H9 (cell line): Measurements from ENCODE around the gene MAP9. TPM values are rescaled to one million over a fixed set of nuclear protein-coding genes. Genes with fewer than 3 reads are reported as not detected.

ENCODE experiments used
- DNase-seq: peaks from one replicate; pipeline ENCODE4 v3.0.0-alpha.2; 2017
- H2AFZ ChIP-seq: one replicate; pipeline ENCODE4 v1.6.1; 2013; ENCODE audit warnings: mild to moderate bottlenecking, low read length, control low read depth, moderate library complexity
- H2AK5ac ChIP-seq: 2 replicates; pipeline ENCODE4 v1.6.1; 2013; ENCODE audit warnings: low read length, control low read depth, mixed read lengths; ENCODE audit not compliant: insufficient read length
- H2BK120ac ChIP-seq: one replicate; pipeline ENCODE4 v1.6.1; 2013; ENCODE audit warnings: low read depth, mild to moderate bottlenecking, low read length, control low read depth, inconsistent platforms; ENCODE audit not compliant: poor library complexity, severe bottlenecking
- H2BK12ac ChIP-seq: 2 replicates; pipeline ENCODE4 v1.6.1; 2013; ENCODE audit warnings: low read length, control low read depth, mixed read lengths, low read depth; ENCODE audit not compliant: insufficient read length
- H2BK15ac ChIP-seq: 2 replicates; pipeline ENCODE4 v1.6.1; 2013; ENCODE audit warnings: low read depth, low read length, control low read depth
- H2BK20ac ChIP-seq: one replicate; pipeline ENCODE4 v1.6.1; 2013; ENCODE audit warnings: low read depth, mild to moderate bottlenecking, low read length, control low read depth, inconsistent platforms; ENCODE audit not compliant: poor library complexity, severe bottlenecking
- H2BK5ac ChIP-seq: 2 replicates; pipeline ENCODE4 v1.6.1; 2013; ENCODE audit warnings: low read length, control low read depth, mixed read lengths; ENCODE audit not compliant: insufficient read length
- H3K14ac ChIP-seq: 2 replicates; pipeline ENCODE4 v1.6.1; 2013; ENCODE audit warnings: low read length, control low read depth; ENCODE audit not compliant: insufficient read depth
- H3K18ac ChIP-seq: 2 replicates; pipeline ENCODE4 v1.6.1; 2013; ENCODE audit warnings: low read depth, mild to moderate bottlenecking, mixed read lengths, low read length, control low read depth; ENCODE audit not compliant: insufficient read length
- H3K23ac ChIP-seq: 2 replicates; pipeline ENCODE4 v1.6.1; 2013; ENCODE audit warnings: low read length, control low read depth, mixed read lengths, low read depth; ENCODE audit not compliant: insufficient read length
- H3K23me2 ChIP-seq: 2 replicates; pipeline ENCODE4 v1.6.1; 2013; ENCODE audit warnings: low read depth, mild to moderate bottlenecking, mixed read lengths, low read length, control low read depth; ENCODE audit not compliant: insufficient read length, poor library complexity, severe bottlenecking
- H3K27ac ChIP-seq: 2 replicates; pipeline ENCODE4 v1.5.1; 2013; ENCODE audit warnings: low read length, control low read depth, mixed read lengths, low read depth; ENCODE audit not compliant: insufficient read length
- H3K27me3 ChIP-seq: 2 replicates; pipeline ENCODE4 v1.6.1; 2013; ENCODE audit warnings: low read length, control low read depth, inconsistent platforms; ENCODE audit not compliant: insufficient read depth
- H3K4ac ChIP-seq: 2 replicates; pipeline ENCODE4 v1.6.1; 2013; ENCODE audit warnings: low read depth, mild to moderate bottlenecking, control low read depth, inconsistent platforms, low read length, moderate library complexity
- H3K4me1 ChIP-seq: 2 replicates; pipeline ENCODE4 v1.6.1; 2013; ENCODE audit warnings: low read length, control low read depth, inconsistent platforms; ENCODE audit not compliant: insufficient read depth
- H3K4me2 ChIP-seq: 2 replicates; pipeline ENCODE4 v1.6.1; 2013; ENCODE audit warnings: low read length, control low read depth, mixed read lengths; ENCODE audit not compliant: insufficient read length, insufficient read depth
- H3K56ac ChIP-seq: 2 replicates; pipeline ENCODE4 v1.6.1; 2013; ENCODE audit warnings: low read depth, mild to moderate bottlenecking, mixed read lengths, low read length, control low read depth; ENCODE audit not compliant: insufficient read length
- H3K79me1 ChIP-seq: 2 replicates; pipeline ENCODE4 v1.6.1; 2013; ENCODE audit warnings: low read depth, mild to moderate bottlenecking, moderate library complexity, low read length, control low read depth, inconsistent platforms; ENCODE audit not compliant: insufficient read depth, poor library complexity, severe bottlenecking
- H3K79me2 ChIP-seq: 2 replicates; pipeline ENCODE4 v1.6.1; 2013; ENCODE audit warnings: low read length, control low read depth, inconsistent platforms; ENCODE audit not compliant: insufficient read depth
- H3K9ac ChIP-seq: 2 replicates; pipeline ENCODE4 v1.6.1; 2013; ENCODE audit warnings: low read length, control low read depth, mixed read lengths; ENCODE audit not compliant: insufficient read length; ENCODE audit errors: extremely low read depth
- H3K9me3 ChIP-seq: one replicate; pipeline ENCODE4 v1.6.1; 2013; ENCODE audit warnings: low read depth, low read length, inconsistent platforms; ENCODE audit not compliant: control insufficient read depth
- H3T11ph ChIP-seq: one replicate; pipeline ENCODE4 v1.6.1; 2013; ENCODE audit warnings: mild to moderate bottlenecking, low read length, control low read depth, inconsistent platforms
- H4K20me1 ChIP-seq: one replicate; pipeline ENCODE4 v1.6.1; 2013; ENCODE audit not compliant: control insufficient read depth, insufficient read length, insufficient read depth
- H4K5ac ChIP-seq: 2 replicates; pipeline ENCODE4 v1.6.1; 2013; ENCODE audit warnings: low read depth, mild to moderate bottlenecking, mixed read lengths, low read length, control low read depth; ENCODE audit not compliant: insufficient read length
- H4K8ac ChIP-seq: replicated peaks from 2 replicates; pipeline ENCODE4 v1.6.1; 2013; ENCODE audit warnings: low read length, control low read depth, mixed read lengths, low read depth; ENCODE audit not compliant: insufficient read length
- H4K91ac ChIP-seq: 2 replicates; pipeline ENCODE4 v1.6.1; 2013; ENCODE audit warnings: low read depth, mild to moderate bottlenecking, moderate library complexity, mixed read lengths, low read length, control low read depth; ENCODE audit not compliant: insufficient read length
- H3K27ac Mint-ChIP-seq, 3 experiments: 2 replicates in 2 of 3; 3 replicates in 1 of 3; pipeline ENCODE4 v1.8.0; 2020 to 2021; ENCODE audit warnings: mixed read lengths in 3 of 3, mild to moderate bottlenecking in 1 of 3, moderate library complexity in 1 of 3
- H3K27me3 Mint-ChIP-seq: 2 replicates; pipeline ENCODE4 v1.8.0; 2021; ENCODE audit warnings: low read depth, mild to moderate bottlenecking, moderate library complexity, mixed read lengths
- H3K36me3 Mint-ChIP-seq, 3 experiments: 2 replicates in 2 of 3; 3 replicates in 1 of 3; pipeline ENCODE4 v1.8.0; 2020 to 2021; ENCODE audit warnings: low read depth in 3 of 3, mixed read lengths in 3 of 3; ENCODE audit not compliant: insufficient read depth in 1 of 3
- H3K4me1 Mint-ChIP-seq, 2 experiments: 2 replicates each; pipeline ENCODE4 v1.8.0; 2020; ENCODE audit warnings: mixed read lengths in 2 of 2
- H3K4me3 Mint-ChIP-seq, 2 experiments: 2 replicates in 1 of 2; 3 replicates in 1 of 2; pipeline ENCODE4 v1.8.0; 2020 to 2021; ENCODE audit warnings: mild to moderate bottlenecking in 2 of 2, mixed read lengths in 2 of 2, moderate library complexity in 1 of 2
- H3K9me3 Mint-ChIP-seq, 2 experiments: 2 replicates in 1 of 2; 3 replicates in 1 of 2; pipeline ENCODE4 v1.8.0; 2020; ENCODE audit warnings: mild to moderate bottlenecking in 2 of 2, mixed read lengths in 2 of 2, moderate library complexity in 1 of 2
- WGBS: extraction: QIAGEN DNeasy Blood & Tissue Kit; methylation state at CpG from one replicate; pipeline ENCODE4 v1.1.7; 2013; ENCODE audit warnings: missing lambda C conversion rate, low lambda C conversion rate, mixed read lengths; ENCODE audit not compliant: insufficient read length; ENCODE audit errors: extremely low coverage; 5-methylcytosine and 5-hydroxymethylcytosine counted together
- total RNA-seq: library from RNA; stranded (reverse); gene quantifications from 2 replicates; pipeline ENCODE4 v1.2.1, GENCODE V29; 2021
- TF ChIP-seq, protein P1 (sequence below): fragments of 200-600 bp; sonication (generic); conservative IDR thresholded peaks from 3 replicates; pipeline ENCODE4 v1.8.0; 2021; ENCODE audit warnings: antibody characterized with exemption, mild to moderate bottlenecking

Gene MAP9
- total RNA-seq, 1 experiment from 2014 or later = 15.4 TPM

DNA sequence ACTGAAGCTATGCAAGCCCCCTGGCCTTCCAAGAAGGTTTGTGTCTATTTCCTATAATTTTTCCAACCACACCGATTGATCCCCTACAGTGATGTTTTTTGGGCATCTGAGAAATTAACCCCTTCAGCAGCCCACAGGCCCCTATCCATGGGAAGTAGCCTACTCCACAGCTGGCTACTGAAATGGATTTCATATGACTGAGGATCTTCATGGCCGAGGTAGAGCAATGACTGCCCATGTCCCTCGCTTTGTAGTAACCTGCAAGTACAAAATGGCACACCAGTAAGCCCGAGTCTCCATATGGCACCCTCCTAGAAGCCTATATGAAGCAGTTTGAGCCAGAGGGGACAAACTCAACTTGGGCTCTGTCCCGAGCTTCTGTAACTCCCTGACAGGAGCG is 36.8 kb downstream of the MAP9 start:
- Histone ChIP-seq H3K4me1 (no peaks in the 10 kb centered on the region), H3K14ac (no peak overlapping the region), H3K18ac (no peak overlapping the region), H3K27me3 (no peaks in the 10 kb centered on the region), H3K79me1 (no peaks in the 10 kb centered on the region), H2BK120ac (no peak overlapping the region), H4K5ac (no peak overlapping the region), H3K23me2 (no peaks in the 10 kb centered on the region), H3K4me2 (no peak overlapping the region), H3K56ac (no peak overlapping the region), H4K8ac (no peak overlapping the region), H3K9ac (no peak overlapping the region), H3T11ph (no peak overlapping the region), H2BK20ac (no peak overlapping the region), H3K4ac (no peak overlapping the region), H2AFZ (no peak overlapping the region), H4K91ac (no peak overlapping the region), H3K79me2 (no peaks in the 10 kb centered on the region), H2AK5ac (no peak overlapping the region), H3K27ac (no peak overlapping the region), H3K9me3 (no peaks in the 10 kb centered on the region), H2BK12ac (no peak overlapping the region), H4K20me1 (no peaks in the 10 kb centered on the region), H2BK15ac (no peak overlapping the region), H2BK5ac (no peak overlapping the region), H3K23ac (no peak overlapping the region)
- no peaks in the 10 kb centered on the region for H3K4me1 Mint-ChIP-seq
- no peak for DNase-seq
- TF ChIP-seq, protein P1, sequence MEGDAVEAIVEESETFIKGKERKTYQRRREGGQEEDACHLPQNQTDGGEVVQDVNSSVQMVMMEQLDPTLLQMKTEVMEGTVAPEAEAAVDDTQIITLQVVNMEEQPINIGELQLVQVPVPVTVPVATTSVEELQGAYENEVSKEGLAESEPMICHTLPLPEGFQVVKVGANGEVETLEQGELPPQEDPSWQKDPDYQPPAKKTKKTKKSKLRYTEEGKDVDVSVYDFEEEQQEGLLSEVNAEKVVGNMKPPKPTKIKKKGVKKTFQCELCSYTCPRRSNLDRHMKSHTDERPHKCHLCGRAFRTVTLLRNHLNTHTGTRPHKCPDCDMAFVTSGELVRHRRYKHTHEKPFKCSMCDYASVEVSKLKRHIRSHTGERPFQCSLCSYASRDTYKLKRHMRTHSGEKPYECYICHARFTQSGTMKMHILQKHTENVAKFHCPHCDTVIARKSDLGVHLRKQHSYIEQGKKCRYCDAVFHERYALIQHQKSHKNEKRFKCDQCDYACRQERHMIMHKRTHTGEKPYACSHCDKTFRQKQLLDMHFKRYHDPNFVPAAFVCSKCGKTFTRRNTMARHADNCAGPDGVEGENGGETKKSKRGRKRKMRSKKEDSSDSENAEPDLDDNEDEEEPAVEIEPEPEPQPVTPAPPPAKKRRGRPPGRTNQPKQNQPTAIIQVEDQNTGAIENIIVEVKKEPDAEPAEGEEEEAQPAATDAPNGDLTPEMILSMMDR = no peak
- no CpG with 5 or more reads among the region's 6 CpGs for WGBS
- no peak overlapping the region for H3K4me3 Mint-ChIP-seq
- H3K27ac Mint-ChIP-seq = no peak overlapping the region
- peaks cover 17 to 25% of the 10 kb centered on the region in 2 experiments for H3K9me3 Mint-ChIP-seq
- peaks cover 4 to 28% (median 15%) of the 10 kb centered on the region in 3 experiments; a peak in 5 of 7 replicates for H3K36me3 Mint-ChIP-seq
- no peaks in the 10 kb centered on the region for H3K27me3 Mint-ChIP-seq
